ENCODE measurements around the gene SRPK1.
"Not testable (repeated sequence)": the region's sequence is repeated elsewhere in the genome, so short reads cannot be mapped to it uniquely, and the experiment has no call there.

SRPK1 gene

GRCh38 chr6:35935469-35935868, 14.6 kb upstream of the SRPK1 start:
- no peaks in the 10 kb centered on the region for H3K4me1 ChIP-seq
- H4K20me1 ChIP-seq: no peaks in the 10 kb centered on the region
- no peak overlapping the region for H3K27ac ChIP-seq
- 0 out of 22 replicates have a peak, but pooled peaks cover 0 to 1% (median 0%) of the 10 kb centered on the region in 11 experiments for H3K36me3 ChIP-seq
- TF ChIP-seq Cebpa-rat (IDR thresholded peaks at IDR 0.05): no peak
- no peak overlapping the region for H3K4me2 ChIP-seq
- H3K27me3 ChIP-seq: no peaks in the 10 kb centered on the region
- peaks cover 40 to 52% (median 46%) of the 10 kb centered on the region in 11 experiments for H3K9me3 ChIP-seq (replicated peaks in 1 of 11)
- H3K9ac ChIP-seq: no peak overlapping the region
- H3K4me3 ChIP-seq: no peak overlapping the region

GRCh38 chr6:35933844-35934243, 12.9 kb upstream of the SRPK1 start:
- H3K9ac ChIP-seq: no peak overlapping the region
- no peak for TF ChIP-seq Cebpa-rat (IDR thresholded peaks at IDR 0.05)
- H3K9me3 ChIP-seq (replicated peaks in 1 of 11): peaks cover 24 to 36% (median 29%) of the 10 kb centered on the region in 11 experiments
- no peak overlapping the region for H3K27ac ChIP-seq
- no peaks in the 10 kb centered on the region for H3K36me3 ChIP-seq
- no peak overlapping the region for H3K4me3 ChIP-seq
- no peaks in the 10 kb centered on the region for H3K27me3 ChIP-seq
- H3K4me1 ChIP-seq: no peaks in the 10 kb centered on the region
- H3K4me2 ChIP-seq: no peak overlapping the region
- no peaks in the 10 kb centered on the region for H4K20me1 ChIP-seq

DNA sequence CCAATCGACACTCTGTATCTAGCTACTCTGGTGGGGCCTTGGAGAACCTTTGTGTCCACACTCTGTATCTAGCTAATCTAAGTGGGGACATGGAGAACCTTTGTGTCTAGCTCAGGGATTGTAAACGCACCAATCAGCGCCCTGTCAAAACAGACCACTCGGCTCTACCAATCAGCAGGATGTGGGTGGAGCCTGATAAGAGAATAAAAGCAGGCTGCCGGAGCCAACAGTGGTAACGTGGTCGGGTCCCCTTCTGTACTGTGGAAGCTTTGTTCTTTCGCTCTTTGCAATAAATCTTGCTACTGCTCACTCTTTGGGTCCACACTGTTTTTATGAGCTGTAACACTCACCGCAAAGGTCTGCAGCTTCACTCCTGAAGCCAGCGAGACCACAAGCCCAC, 11.0 kb upstream of the SRPK1 start:
- H3K9me3 ChIP-seq (replicated peaks in 1 of 11): peaks cover 5 to 18% (median 10%) of the 10 kb centered on the region in 11 experiments; a peak in 21 of 22 replicates
- H3K27ac ChIP-seq, H3K27me3 ChIP-seq, H3K4me3 ChIP-seq, H3K36me3 ChIP-seq, H3K4me2 ChIP-seq, H3K4me1 ChIP-seq, H4K20me1 ChIP-seq, H3K9ac ChIP-seq: not testable (repeated sequence)

DNA sequence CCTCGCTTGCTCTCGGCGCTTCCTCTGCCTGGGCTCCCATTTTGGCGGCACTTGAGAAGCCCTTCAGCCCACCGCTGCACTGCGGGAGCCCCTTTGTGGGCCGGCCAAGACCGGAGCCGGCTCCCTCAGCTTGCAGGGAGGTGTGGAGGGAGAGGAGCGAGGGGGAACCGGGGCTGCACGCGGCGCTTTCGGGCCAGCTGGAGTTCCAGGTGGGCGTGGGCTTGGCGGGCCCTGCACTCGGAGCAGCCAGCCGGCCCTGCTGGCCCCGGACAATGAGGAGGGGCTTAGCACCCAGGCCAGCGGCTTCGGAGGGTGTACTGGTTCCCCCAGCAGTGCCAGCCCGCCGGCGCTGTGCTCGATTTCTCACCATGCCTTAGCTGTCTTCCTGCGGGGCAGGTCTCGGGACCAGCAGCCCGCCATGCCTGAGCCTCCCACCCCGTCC, 10.2 kb upstream of the SRPK1 start:
- no peak for TF ChIP-seq Cebpa-rat (IDR thresholded peaks at IDR 0.05)
- H3K4me2 ChIP-seq: no peak overlapping the region
- no peak overlapping the region for H3K9ac ChIP-seq

DNA sequence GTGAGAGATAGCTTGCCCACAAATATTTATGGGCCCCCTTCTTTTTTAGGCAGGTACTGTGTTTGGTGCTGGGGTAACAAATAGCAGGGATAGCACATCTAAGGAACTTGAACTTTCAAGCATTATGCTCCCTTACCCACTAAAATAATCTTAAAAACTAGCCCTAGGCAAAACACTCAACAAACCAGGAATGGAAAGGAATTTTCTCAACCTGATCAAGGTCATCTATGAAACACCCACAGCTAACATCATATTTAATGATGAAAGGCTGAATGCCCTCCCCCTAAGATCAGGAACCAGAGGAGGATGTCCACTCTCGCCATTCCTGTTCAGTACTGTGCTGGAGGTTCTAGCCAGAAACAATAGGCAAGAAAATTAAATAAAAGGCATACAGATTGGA, 8.7 kb upstream of the SRPK1 start:
- Histone ChIP-seq H3K27me3 (no peaks in the 10 kb centered on the region), H3K27ac (no peak overlapping the region), H3K9ac (no peak overlapping the region), H3K36me3 (no peaks in the 10 kb centered on the region), H3K4me1 (no peaks in the 10 kb centered on the region), H4K20me1 (no peaks in the 10 kb centered on the region), H3K4me2 (no peak overlapping the region), H3K4me3 (no peak overlapping the region), H3K9me3 (replicated peaks in 1 of 11) (peaks cover 0 to 12% (median 6%) of the 10 kb centered on the region in 11 experiments; a peak in 9 of 22 replicates)
- TF ChIP-seq Cebpa-rat (IDR thresholded peaks at IDR 0.05): no peak

More for the DNA sequence above, 10.2 kb upstream of the SRPK1 start:
- Histone ChIP-seq H3K4me1 (no peaks in the 10 kb centered on the region), H3K9me3 (replicated peaks in 1 of 11) (peaks cover 0 to 12% (median 6%) of the 10 kb centered on the region in 11 experiments; a peak in 9 of 22 replicates), H3K36me3 (no peaks in the 10 kb centered on the region), H3K27me3 (no peaks in the 10 kb centered on the region), H3K27ac (no peak overlapping the region), H4K20me1 (no peaks in the 10 kb centered on the region), H3K4me3 (no peak overlapping the region)

DNA sequence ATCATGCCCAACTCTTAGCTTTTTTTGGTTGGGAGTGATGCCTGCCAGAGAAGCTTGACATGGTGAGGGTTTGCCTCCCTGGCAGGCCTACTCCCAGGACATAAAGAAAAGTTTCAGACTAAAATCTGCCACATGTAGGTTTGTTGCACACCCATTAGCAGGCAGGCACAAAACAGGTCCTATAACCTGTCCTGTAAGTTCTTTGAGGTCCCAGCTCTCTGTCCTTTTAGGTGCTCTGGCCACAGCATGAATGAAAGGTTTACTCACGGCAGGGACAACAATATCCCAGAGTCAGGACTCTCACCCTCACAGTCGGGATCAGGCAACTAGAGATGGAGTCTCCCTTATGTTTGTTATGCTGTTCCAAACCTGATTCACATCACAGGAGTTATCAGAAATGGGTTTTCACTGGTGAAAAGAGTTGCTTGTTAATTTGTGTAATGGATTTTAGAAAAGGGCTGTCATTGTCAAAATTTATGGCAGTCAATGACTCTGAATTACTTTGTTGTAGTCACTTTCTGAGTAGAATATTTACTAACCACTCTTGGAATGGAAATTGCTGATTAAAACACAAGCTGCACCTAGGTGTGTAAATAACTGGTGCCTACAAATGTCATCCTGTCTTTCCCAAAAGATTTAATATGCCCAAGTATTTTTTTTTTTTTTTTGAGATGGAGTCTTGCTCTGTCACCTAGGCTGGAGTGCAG, 5.8 kb upstream of the SRPK1 start:
- Histone ChIP-seq H3K4me3 (no peak overlapping the region), H3K27ac (no peak overlapping the region), H3K9ac (no peak overlapping the region), H3K36me3 (no peaks in the 10 kb centered on the region), H4K20me1 (no peaks in the 10 kb centered on the region), H3K4me2 (no peak overlapping the region), H3K9me3 (replicated peaks in 1 of 11) (peaks cover 0 to 7% (median 6%) of the 10 kb centered on the region in 11 experiments; a peak in 9 of 22 replicates), H3K27me3 (no peaks in the 10 kb centered on the region), H3K4me1 (peaks cover 0 to 5% (median 2%) of the 10 kb centered on the region in 10 experiments; a peak in 10 of 20 replicates)
- no peak for TF ChIP-seq Cebpa-rat (IDR thresholded peaks at IDR 0.05)

- no peak overlapping the region for H3K27ac ChIP-seq
- H3K9ac ChIP-seq: no peak overlapping the region
- no peaks in the 10 kb centered on the region for H3K27me3 ChIP-seq
- no peaks in the 10 kb centered on the region for H4K20me1 ChIP-seq
- peaks cover 0 to 2% (median under 1%) of the 10 kb centered on the region in 11 experiments; a peak in 6 of 22 replicates for H3K9me3 ChIP-seq (replicated peaks in 1 of 11)
- no peak overlapping the region for H3K4me2 ChIP-seq
- no peak overlapping the region for H3K4me3 ChIP-seq
- no peaks in the 10 kb centered on the region for H3K36me3 ChIP-seq
- no peak for TF ChIP-seq Cebpa-rat (IDR thresholded peaks at IDR 0.05)
- H3K4me1 ChIP-seq: peaks cover 0 to 11% (median 7%) of the 10 kb centered on the region in 10 experiments; a peak in 14 of 20 replicates
These were observed 5.1 kb upstream of the SRPK1 start for GRCh38 chr6:35925961-35926360.

DNA sequence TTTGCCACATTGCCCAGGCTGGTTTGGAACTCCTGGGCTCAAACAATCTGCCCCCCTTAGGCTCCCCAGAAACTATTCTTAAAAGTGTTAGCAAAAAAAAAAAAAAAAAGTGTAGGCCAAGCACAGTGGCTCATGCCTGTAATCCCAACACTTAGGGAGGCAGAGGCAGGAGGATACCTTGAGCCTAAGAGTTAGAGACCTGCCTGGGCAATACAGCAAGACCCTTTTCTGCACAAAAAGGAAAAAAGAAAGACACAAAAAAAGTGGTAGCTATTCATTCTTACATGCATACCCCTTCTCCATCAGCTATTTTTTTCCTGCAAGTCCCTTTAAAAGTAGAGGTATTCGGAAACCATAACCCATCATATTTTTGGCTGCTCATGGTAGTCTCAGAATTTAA, 3.2 kb upstream of the SRPK1 start:
- H3K4me2 ChIP-seq: no peak overlapping the region
- TF ChIP-seq Cebpa-rat (IDR thresholded peaks at IDR 0.05): no peak
- no peaks in the 10 kb centered on the region; a peak in 1 of 22 replicates for H3K36me3 ChIP-seq
- H3K4me3 ChIP-seq: no peak overlapping the region
- no peaks in the 10 kb centered on the region for H3K27me3 ChIP-seq
- H3K9ac ChIP-seq: no peak overlapping the region
- no peaks in the 10 kb centered on the region for H3K9me3 ChIP-seq (replicated peaks in 1 of 11)
- peaks cover 0 to 13% (median 6%) of the 10 kb centered on the region in 11 experiments; a peak in 14 of 22 replicates for H4K20me1 ChIP-seq
- peaks cover 3 to 14% (median 10%) of the 10 kb centered on the region in 10 experiments for H3K4me1 ChIP-seq
- no peak overlapping the region for H3K27ac ChIP-seq

- no peak overlapping the region for H3K9ac ChIP-seq
- no peak overlapping the region for H3K4me3 ChIP-seq
These were observed 1.2 kb upstream of the SRPK1 start for GRCh38 chr6:35922139-35922554.

More at GRCh38 chr6:35922139-35922554, 1.2 kb upstream of the SRPK1 start:
- no peak overlapping the region for H3K27ac ChIP-seq
- no peaks in the 10 kb centered on the region for H3K27me3 ChIP-seq
- TF ChIP-seq Cebpa-rat (IDR thresholded peaks at IDR 0.05): no peak
- H3K9me3 ChIP-seq (replicated peaks in 1 of 11): no peaks in the 10 kb centered on the region
- peaks cover 21 to 34% (median 30%) of the 10 kb centered on the region in 10 experiments for H3K4me1 ChIP-seq
- peaks cover 0 to 11% (median 7%) of the 10 kb centered on the region in 11 experiments; a peak in 17 of 22 replicates for H3K36me3 ChIP-seq
- peaks cover 9 to 33% (median 25%) of the 10 kb centered on the region in 11 experiments; a peak in 20 of 22 replicates for H4K20me1 ChIP-seq
- peak overlapping the region in 2 of 11 experiments; percentile 74 to 84; a peak in 3 of 22 replicates for H3K4me2 ChIP-seq
